Measurements from ENCODE around the gene NOP56. TPM values are rescaled to one million over a fixed set of nuclear protein-coding genes. Genes with fewer than 3 reads are reported as not detected.

Gene NOP56
- total and polyA plus RNA-seq, 9 of the 15 experiments (the other 6 are each of a cell fraction or from before 2014, with no cell fraction given): 295 to 697 (median 439) TPM

GRCh38 chr20:2663887-2664719 lies 11.7 kb downstream of the NOP56 start, which contains the start of gene IDH3B (continued):
- TF ChIP-seq CREM (IDR thresholded peaks at IDR 0.05; ENCODE audit: low read depth) (peak; percentile 99), HINFP (tag; conservative IDR thresholded peaks at IDR 0.05; ENCODE audit: low read depth) (no peak), ZNF384 (IDR thresholded peaks at IDR 0.05; ENCODE audit: low read depth, low read length) (no peak), BRF2 (IDR thresholded peaks at IDR 0.05; ENCODE audit: borderline replicate concordance, insufficient read depth, insufficient read length) (no peak), ZNF347 (CRISPR knock-in tag; IDR thresholded peaks at IDR 0.05; ENCODE audit: low read depth) (no peak), USF2 (CRISPR knock-in tag; IDR thresholded peaks at IDR 0.05) (no peak), CTBP1 (IDR thresholded peaks at IDR 0.05; ENCODE audit: borderline replicate concordance) (peak; percentile 43; the same call in 1 of the 2 replicates)

Data from K562 (cell line).